Activated naive CD4-positive, alpha-beta T cell treated with anti-CD3 and anti-CD28 coated beads, Interleukin-2, amount 10 ng/mL, durations not matched to agents 7 days and 5 days (primary cell): ENCODE results near the gene DOK3.
A peak's percentile ranks its signal among the peaks of the same experiment; 100 is the strongest.
"Not testable (repeated sequence)": the region's sequence is repeated elsewhere in the genome, so short reads cannot be mapped to it uniquely, and the experiment has no call there.

ENCODE experiments used
- CTCF ChIA-PET: fragments of 350-600 bp; sonication (Branson Sonifier 250); formaldehyde crosslinking; loops from one replicate; lab custom pipeline; 2021; ENCODE audit warnings: antibody characterized with exemption; lab: Charles Lee
- DNase-seq: peaks from one replicate; pipeline ENCODE4 v3.0.0-alpha.2; 2020
- H3K27ac Mint-ChIP-seq: one replicate; pipeline ENCODE4 v1.8.0; 2021; ENCODE audit warnings: mild to moderate bottlenecking, moderate library complexity, mixed read lengths
- H3K27me3 Mint-ChIP-seq: one replicate; pipeline ENCODE4 v1.8.0; 2021; ENCODE audit warnings: mild to moderate bottlenecking, mixed read lengths
- H3K36me3 Mint-ChIP-seq: one replicate; pipeline ENCODE4 v1.8.0; 2021; ENCODE audit warnings: mixed read lengths
- H3K4me1 Mint-ChIP-seq: one replicate; pipeline ENCODE4 v1.8.0; 2021; ENCODE audit warnings: mixed read lengths
- H3K4me3 Mint-ChIP-seq: one replicate; pipeline ENCODE4 v1.8.0; 2021; ENCODE audit warnings: mild to moderate bottlenecking, moderate library complexity, mixed read lengths
- H3K9me3 Mint-ChIP-seq: one replicate; pipeline ENCODE4 v1.8.0; 2021; ENCODE audit warnings: mixed read lengths

The DOK3 gene

DNA sequence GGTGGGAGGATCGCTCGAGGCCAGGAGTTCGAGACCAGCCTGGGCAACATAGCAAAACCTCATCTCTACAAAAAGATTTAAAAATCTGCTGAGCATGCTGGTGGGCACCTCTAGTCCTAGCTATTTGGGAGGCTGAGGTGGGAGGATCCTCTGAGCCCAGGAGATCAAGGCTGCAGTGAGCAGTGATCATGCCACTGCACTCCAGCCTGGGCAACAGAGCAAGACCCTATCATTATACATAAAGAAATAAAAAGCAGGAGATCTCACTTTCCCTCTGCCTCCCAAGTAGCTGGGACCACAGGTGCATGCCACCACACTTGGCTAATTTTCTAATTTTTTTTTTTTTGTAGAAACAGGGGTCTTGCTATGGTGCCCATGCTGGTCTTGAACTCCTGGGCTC is 23.9 kb downstream of the DOK3 start:
- H3K27me3 Mint-ChIP-seq, H3K27ac Mint-ChIP-seq, H3K4me1 Mint-ChIP-seq, DNase-seq, H3K4me3 Mint-ChIP-seq, CTCF ChIA-PET, H3K9me3 Mint-ChIP-seq: not testable (repeated sequence)
- H3K36me3 Mint-ChIP-seq, result peaks cover 10% of the 10 kb centered on the region

- DNase-seq, result no peak
- no peak overlapping the region for H3K4me3 Mint-ChIP-seq
- H3K27me3 Mint-ChIP-seq, result no peaks in the 10 kb centered on the region
- no peaks in the 10 kb centered on the region for H3K9me3 Mint-ChIP-seq
- H3K4me1 Mint-ChIP-seq, result peaks cover 2% of the 10 kb centered on the region
- peaks cover 6% of the 10 kb centered on the region for H3K36me3 Mint-ChIP-seq
- CTCF ChIA-PET, result no interaction called here
- peak overlapping the region; percentile 4 for H3K27ac Mint-ChIP-seq
Measured at GRCh38 chr5:177484902-177485549, 24.6 kb downstream of the DOK3 start.

DNA sequence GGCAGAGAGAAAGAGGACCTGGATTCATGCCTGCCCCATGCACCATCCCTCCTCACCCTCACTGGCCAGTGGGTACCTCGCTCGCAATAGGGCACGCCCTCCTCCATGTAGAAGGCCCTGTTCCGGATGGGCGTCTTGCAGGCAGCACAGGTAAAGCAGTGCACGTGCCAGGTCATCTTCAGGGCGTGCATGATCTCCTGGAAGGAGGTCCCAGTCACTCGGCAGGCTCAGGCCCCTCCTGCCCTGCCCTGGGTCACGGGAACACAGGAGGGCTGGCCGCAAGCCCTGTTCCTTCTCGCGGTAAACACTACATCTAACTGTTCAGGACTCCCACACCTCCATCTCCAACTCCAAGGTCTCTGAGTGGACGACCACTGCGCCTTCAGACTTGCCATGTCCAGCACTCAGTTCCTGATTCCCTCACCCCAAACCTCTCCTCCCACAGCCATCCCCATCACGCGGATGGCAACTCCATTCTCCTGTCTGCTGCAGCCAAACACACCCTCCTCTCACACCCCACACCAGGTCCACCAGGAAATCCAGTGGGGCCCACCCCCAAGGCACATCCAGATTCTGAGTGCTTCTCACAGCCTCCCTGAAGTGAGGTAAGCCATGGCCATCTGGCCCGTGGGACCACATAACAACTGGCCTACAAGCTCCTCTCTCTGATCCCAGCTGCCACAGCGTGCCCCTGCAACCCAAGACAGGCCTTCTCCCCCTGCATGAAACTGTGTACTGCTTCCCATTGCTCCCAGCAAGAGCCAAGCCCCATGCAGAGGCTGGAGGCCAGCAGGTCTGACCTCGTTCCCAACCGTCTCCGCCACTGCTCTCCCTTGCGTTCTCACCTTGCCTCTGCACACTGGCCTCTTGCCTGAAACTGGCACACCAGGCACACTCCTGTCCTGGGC is 25.4 kb downstream of the DOK3 start:
- Mint-ChIP-seq H3K36me3 (peaks cover 6% of the 10 kb centered on the region), H3K4me1 (peaks cover 9% of the 10 kb centered on the region), H3K27me3 (no peaks in the 10 kb centered on the region), H3K4me3 (no peak overlapping the region), H3K27ac (no peak overlapping the region), H3K9me3 (no peaks in the 10 kb centered on the region)
- CTCF ChIA-PET, result no interaction called here
- no peak for DNase-seq

DNA sequence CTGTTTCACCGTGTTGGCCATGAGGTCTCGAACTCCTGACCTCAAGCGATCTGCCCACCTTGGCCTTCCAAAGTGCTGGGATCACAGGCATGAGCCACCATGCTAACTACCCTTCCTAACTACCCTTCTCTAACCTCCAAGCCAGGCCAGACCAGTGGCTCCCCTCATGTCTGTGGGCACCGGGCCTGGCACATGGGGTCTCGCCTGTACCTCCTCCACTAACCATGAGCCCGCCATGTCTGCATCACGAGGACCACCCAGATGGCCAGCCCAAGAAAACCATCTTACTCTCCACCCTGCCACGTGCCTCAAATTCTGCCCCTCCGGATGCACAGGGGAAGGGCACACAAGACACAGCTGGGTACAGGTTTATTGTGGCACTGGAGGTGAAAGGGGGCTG is 26.6 kb downstream of the DOK3 start:
- Mint-ChIP-seq H3K4me1 (peaks cover 21% of the 10 kb centered on the region), H3K27me3 (no peaks in the 10 kb centered on the region), H3K36me3 (peaks cover 3% of the 10 kb centered on the region), H3K4me3 (no peak overlapping the region), H3K27ac (no peak overlapping the region), H3K9me3 (no peaks in the 10 kb centered on the region)
- CTCF ChIA-PET, result interaction anchor here (0.6 kb wide), 1 partner anchor 79 kb away, joined by 3 read pairs; no protein-coding TSS in a partner anchor
- DNase-seq, result no peak

DNA sequence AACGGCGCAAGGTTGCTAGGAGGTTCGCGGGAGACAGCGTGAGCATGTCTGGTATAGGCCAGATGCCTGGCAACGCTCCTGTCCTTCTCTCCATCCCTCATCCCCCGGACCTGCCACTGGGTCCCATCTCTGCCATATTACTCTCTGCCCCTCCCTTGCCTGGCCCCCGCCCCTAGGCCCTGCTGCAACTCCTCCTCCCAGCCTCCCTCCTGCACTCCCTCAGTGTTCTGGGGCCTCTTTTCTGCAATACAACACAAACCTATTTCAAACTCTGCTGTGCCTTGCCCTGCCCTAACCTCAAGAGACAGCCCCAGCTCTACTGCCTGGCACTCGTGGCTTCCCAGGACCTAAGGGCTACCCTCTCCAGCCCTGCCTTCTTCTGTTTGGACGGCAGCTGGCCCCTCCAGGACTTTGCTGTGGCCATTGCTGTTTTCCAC is 27.2 kb downstream of the DOK3 start:
- CTCF ChIA-PET, result interaction anchor here (0.6 kb wide), 2 partner anchors 11 to 78 kb away, joined by 3 read pairs; no protein-coding TSS in a partner anchor
- H3K27ac Mint-ChIP-seq, result no peak overlapping the region

DNA sequence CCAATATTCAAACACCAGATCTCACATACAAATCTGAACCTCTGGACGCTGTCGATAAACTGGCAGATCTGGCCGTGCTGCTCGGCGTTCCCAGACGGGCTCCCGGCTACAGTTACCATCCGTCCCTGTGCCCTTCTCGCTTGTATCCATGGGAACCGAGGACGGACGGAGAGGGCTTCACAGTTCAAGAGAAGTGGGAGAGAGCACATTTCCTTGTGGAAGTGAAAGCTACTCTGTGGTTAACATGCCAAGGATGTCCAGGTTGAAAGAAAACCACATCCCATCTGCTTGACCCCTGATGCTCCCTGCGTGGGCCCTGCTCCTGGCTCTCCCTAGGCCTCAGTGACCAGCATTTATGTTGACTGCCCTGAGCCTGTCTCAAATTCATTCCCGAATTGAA is 29.9 kb downstream of the DOK3 start:
- H3K27me3 Mint-ChIP-seq, result peaks cover 15% of the 10 kb centered on the region
- H3K4me3 Mint-ChIP-seq, result no peak overlapping the region
- DNase-seq, result no peak
- H3K27ac Mint-ChIP-seq, result peak overlapping the region; percentile 88
- H3K36me3 Mint-ChIP-seq, result no peaks in the 10 kb centered on the region
- H3K4me1 Mint-ChIP-seq, result peaks cover 38% of the 10 kb centered on the region
- CTCF ChIA-PET, result interaction anchor here (1.6 to 4.5 kb wide), 2 partner anchors 20 to 22 kb away, joined by 8 to 19 read pairs; no protein-coding TSS in a partner anchor
- H3K9me3 Mint-ChIP-seq, result no peaks in the 10 kb centered on the region

More for the DNA sequence above, 27.2 kb downstream of the DOK3 start:
- Mint-ChIP-seq H3K27me3 (no peaks in the 10 kb centered on the region), H3K4me3 (no peak overlapping the region), H3K4me1 (peaks cover 26% of the 10 kb centered on the region), H3K9me3 (no peaks in the 10 kb centered on the region), H3K36me3 (peaks cover 3% of the 10 kb centered on the region)
- no peak for DNase-seq

DNA sequence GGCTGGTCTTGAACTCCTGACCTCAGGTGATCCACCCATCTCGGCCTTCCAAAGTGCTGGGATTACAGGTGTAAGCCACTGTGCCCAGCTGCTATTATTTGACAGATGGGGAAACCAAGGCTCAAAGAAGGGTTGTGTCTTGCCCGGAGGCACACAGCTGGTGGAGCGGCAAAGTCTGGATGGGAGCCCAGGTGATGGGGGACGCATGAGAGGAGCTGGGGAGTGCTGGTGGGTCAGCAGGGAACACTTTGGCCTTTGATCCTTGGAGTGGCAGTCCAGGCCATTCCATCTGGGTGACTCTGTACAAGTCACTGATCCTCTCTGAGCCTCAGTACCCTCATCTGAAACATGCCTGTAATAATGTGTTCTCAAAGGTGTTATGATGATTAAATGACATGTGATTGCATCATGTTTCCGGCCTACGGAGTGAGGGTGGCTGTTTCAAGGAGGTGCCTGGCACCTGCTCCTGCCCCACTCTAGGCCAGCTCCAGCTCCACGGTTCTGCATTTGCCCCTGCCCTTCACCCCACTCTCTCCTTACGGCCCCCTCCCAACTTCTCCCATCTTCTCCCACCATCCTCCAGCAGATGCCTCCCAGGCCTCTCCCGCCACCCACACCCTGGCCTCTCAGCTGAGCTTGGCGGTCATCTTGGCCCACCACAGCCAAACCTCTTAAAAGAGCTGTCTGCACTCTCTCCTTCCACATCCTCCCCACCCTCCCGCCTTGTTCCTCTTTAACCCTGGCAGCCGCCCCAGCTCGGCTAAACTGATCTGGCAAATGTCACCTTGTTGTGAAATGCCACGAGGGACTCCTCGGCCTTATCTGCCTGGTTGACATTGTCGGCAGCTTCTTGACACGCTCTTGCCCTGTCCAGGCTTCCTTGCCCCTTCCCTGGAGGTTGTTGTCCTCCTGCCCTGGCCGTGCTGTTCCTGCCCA is 30.6 kb downstream of the DOK3 start:
- Mint-ChIP-seq H3K36me3 (no peaks in the 10 kb centered on the region), H3K9me3 (no peaks in the 10 kb centered on the region), H3K4me1 (peaks cover 45% of the 10 kb centered on the region), H3K4me3 (no peak overlapping the region), H3K27me3 (peaks cover 23% of the 10 kb centered on the region), H3K27ac (peak overlapping the region; percentile 88)
- CTCF ChIA-PET, result interaction anchor here (1.3 to 4.5 kb wide), 4 partner anchors 11 to 22 kb away, joined by 4 to 19 read pairs (median 7); no protein-coding TSS in a partner anchor
- peak; percentile 49 for DNase-seq

- H3K4me1 Mint-ChIP-seq, result peaks cover 47% of the 10 kb centered on the region
- H3K27me3 Mint-ChIP-seq, result peaks cover 27% of the 10 kb centered on the region
- no peak for DNase-seq
- no peaks in the 10 kb centered on the region for H3K9me3 Mint-ChIP-seq
- CTCF ChIA-PET, result interaction anchor here (0.9 to 4.5 kb wide), 7 partner anchors 10 to 88 kb away, joined by 4 to 19 read pairs (median 6); no protein-coding TSS in a partner anchor
- H3K27ac Mint-ChIP-seq, result no peak overlapping the region
- no peak overlapping the region for H3K4me3 Mint-ChIP-seq
- no peaks in the 10 kb centered on the region for H3K36me3 Mint-ChIP-seq
Measured at GRCh38 chr5:177477701-177478477, 31.7 kb downstream of the DOK3 start.

DNA sequence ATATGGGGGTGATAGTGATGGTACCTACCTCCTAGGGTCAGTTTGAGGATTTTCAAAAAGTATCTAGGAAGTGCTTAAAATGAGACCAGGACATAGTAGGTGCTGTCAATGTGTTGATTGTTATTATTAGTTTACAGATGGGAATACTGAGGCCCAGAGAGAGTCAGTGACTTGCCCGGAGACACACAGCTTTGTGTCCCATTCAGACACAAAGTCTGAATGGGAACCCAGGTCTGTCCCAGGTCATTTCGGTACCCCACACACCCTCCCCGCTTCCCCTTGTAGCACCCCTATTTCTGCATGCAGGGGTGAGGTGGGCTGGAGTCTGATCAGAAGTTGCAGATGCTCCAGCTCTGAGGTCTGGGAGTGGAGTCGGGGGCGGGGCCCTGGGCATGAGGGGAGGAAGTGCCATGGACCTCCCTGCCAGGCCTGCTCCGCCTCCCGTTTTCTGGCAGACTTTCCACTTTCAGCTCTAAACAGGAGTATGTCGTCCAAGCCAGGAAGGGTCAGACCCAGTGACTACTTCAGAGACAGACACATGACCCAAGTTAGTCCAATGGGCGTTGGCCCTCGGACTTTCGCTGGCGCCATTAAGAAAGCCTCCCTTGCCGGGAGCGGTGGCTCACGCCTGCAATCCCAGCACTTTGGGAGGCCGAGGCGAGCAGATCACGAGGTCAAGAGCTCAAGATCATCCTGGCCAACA is 32.9 kb downstream of the DOK3 start:
- no peaks in the 10 kb centered on the region for H3K9me3 Mint-ChIP-seq
- H3K27me3 Mint-ChIP-seq, result peaks cover 38% of the 10 kb centered on the region
- no peak for DNase-seq
- CTCF ChIA-PET, result interaction anchor here (1.6 to 4.5 kb wide), 4 partner anchors 11 to 86 kb away, joined by 3 to 19 read pairs (median 7); no protein-coding TSS in a partner anchor
- H3K36me3 Mint-ChIP-seq, result no peaks in the 10 kb centered on the region
- no peak overlapping the region for H3K4me3 Mint-ChIP-seq
- H3K27ac Mint-ChIP-seq, result no peak overlapping the region
- H3K4me1 Mint-ChIP-seq, result peaks cover 53% of the 10 kb centered on the region

GRCh38 chr5:177475563-177476427 is 33.8 kb downstream of the DOK3 start:
- CTCF ChIA-PET, result interaction anchor here (0.6 to 4.5 kb wide), 5 partner anchors 13 to 85 kb away, joined by 3 to 19 read pairs (median 5); no protein-coding TSS in a partner anchor
- H3K27me3 Mint-ChIP-seq, result peaks cover 47% of the 10 kb centered on the region
- no peak for DNase-seq
- no peaks in the 10 kb centered on the region for H3K9me3 Mint-ChIP-seq
- H3K36me3 Mint-ChIP-seq, result no peaks in the 10 kb centered on the region
- H3K27ac Mint-ChIP-seq, result no peak overlapping the region
- peaks cover 59% of the 10 kb centered on the region for H3K4me1 Mint-ChIP-seq
- no peak overlapping the region for H3K4me3 Mint-ChIP-seq

GRCh38 chr5:177474846-177475562 is 34.6 kb downstream of the DOK3 start:
- Mint-ChIP-seq H3K9me3 (no peaks in the 10 kb centered on the region), H3K4me1 (peaks cover 61% of the 10 kb centered on the region), H3K27ac (no peak overlapping the region), H3K4me3 (peak overlapping the region; percentile 71), H3K27me3 (peaks cover 55% of the 10 kb centered on the region), H3K36me3 (no peaks in the 10 kb centered on the region)
- CTCF ChIA-PET, result interaction anchor here (1.2 kb wide), 1 partner anchor 26 kb away, joined by 3 read pairs; no protein-coding TSS in a partner anchor
- no peak for DNase-seq
